Measurements from ENCODE around the gene EFHD2.
"Not testable (repeated sequence)": the region's sequence is repeated elsewhere in the genome, so short reads cannot be mapped to it uniquely, and the experiment has no call there.

Gene EFHD2

GRCh38 chr1:15426492-15427279 is 17.0 kb downstream of the EFHD2 start:
- Histone ChIP-seq H3K4me3 (ENCODE audit: low read length, poor library complexity, severe bottlenecking) (no peak overlapping the region), H3K9me2 (replicated peaks; ENCODE audit: low read depth, low read length) (no peaks in the 10 kb centered on the region), H3F3A (ENCODE audit: low read depth) (no peaks in the 10 kb centered on the region), H3K9me3 (ENCODE audit: insufficient read depth, low read depth, low read length) (no peaks in the 10 kb centered on the region), H3K4me2 (ENCODE audit: low read depth, low read length, poor library complexity, severe bottlenecking) (no peak overlapping the region), H3K79me2 (ENCODE audit: insufficient read depth, low read length) (peaks cover 2% of the 10 kb centered on the region; the same call in 1 of the 2 replicates), H2AFZ (ENCODE audit: low read length) (no peak overlapping the region), H3K36me3 (ENCODE audit: insufficient read depth, low read length) (peaks cover 16% of the 10 kb centered on the region; the same call in 1 of the 2 replicates), H3K9ac (ENCODE audit: low read depth, low read length, poor library complexity, severe bottlenecking) (no peak overlapping the region), H3K4me1 (ENCODE audit: insufficient read depth, low read length, poor library complexity, severe bottlenecking) (no peaks in the 10 kb centered on the region), H4K20me1 (ENCODE audit: insufficient read depth, low read length, poor library complexity, severe bottlenecking) (peaks cover 7% of the 10 kb centered on the region), H3K27me3 (ENCODE audit: insufficient read depth, low read length, poor library complexity, severe bottlenecking) (no peaks in the 10 kb centered on the region)
- TF ChIP-seq CTCF (conservative IDR thresholded peaks at IDR 0.05; ENCODE audit: low read length) (no peak), EZH2phosphoT487 (IDR thresholded peaks at IDR 0.05; ENCODE audit: borderline replicate concordance) (no peak)

- Histone ChIP-seq H3K9ac (ENCODE audit: low read depth, low read length, poor library complexity, severe bottlenecking) (no peak overlapping the region), H2AFZ (ENCODE audit: low read length) (no peak overlapping the region), H4K20me1 (ENCODE audit: insufficient read depth, low read length, poor library complexity, severe bottlenecking) (peaks cover 5% of the 10 kb centered on the region), H3K9me2 (replicated peaks; ENCODE audit: low read depth, low read length) (no peaks in the 10 kb centered on the region), H3F3A (ENCODE audit: low read depth) (no peaks in the 10 kb centered on the region), H3K79me2 (ENCODE audit: insufficient read depth, low read length) (no peaks in the 10 kb centered on the region; the same call in 1 of the 2 replicates), H3K4me1 (ENCODE audit: insufficient read depth, low read length, poor library complexity, severe bottlenecking) (no peaks in the 10 kb centered on the region), H3K4me2 (ENCODE audit: low read depth, low read length, poor library complexity, severe bottlenecking) (no peak overlapping the region), H3K27me3 (ENCODE audit: insufficient read depth, low read length, poor library complexity, severe bottlenecking) (no peaks in the 10 kb centered on the region), H3K9me3 (ENCODE audit: insufficient read depth, low read depth, low read length) (no peaks in the 10 kb centered on the region), H3K36me3 (ENCODE audit: insufficient read depth, low read length) (peaks cover 16% of the 10 kb centered on the region; the same call in 1 of the 2 replicates), H3K4me3 (ENCODE audit: low read length, poor library complexity, severe bottlenecking) (no peak overlapping the region)
- TF ChIP-seq EZH2phosphoT487 (IDR thresholded peaks at IDR 0.05; ENCODE audit: borderline replicate concordance) (no peak), CTCF (conservative IDR thresholded peaks at IDR 0.05; ENCODE audit: low read length) (no peak)
These were observed 17.6 kb downstream of the EFHD2 start for GRCh38 chr1:15427280-15427666.

GRCh38 chr1:15428252-15428651 is 18.6 kb downstream of the EFHD2 start:
- not testable (repeated sequence) for H3K9ac ChIP-seq (ENCODE audit: low read depth, low read length, poor library complexity, severe bottlenecking); H3F3A ChIP-seq (ENCODE audit: low read depth); H4K20me1 ChIP-seq (ENCODE audit: insufficient read depth, low read length, poor library complexity, severe bottlenecking); H3K4me3 ChIP-seq (ENCODE audit: low read length, poor library complexity, severe bottlenecking); H3K4me1 ChIP-seq (ENCODE audit: insufficient read depth, low read length, poor library complexity, severe bottlenecking); H3K4me2 ChIP-seq (ENCODE audit: low read depth, low read length, poor library complexity, severe bottlenecking); H3K9me3 ChIP-seq (ENCODE audit: insufficient read depth, low read depth, low read length); H3K9me2 ChIP-seq (replicated peaks; ENCODE audit: low read depth, low read length); H2AFZ ChIP-seq (ENCODE audit: low read length); H3K79me2 ChIP-seq (ENCODE audit: insufficient read depth, low read length); H3K27me3 ChIP-seq (ENCODE audit: insufficient read depth, low read length, poor library complexity, severe bottlenecking)
- peaks cover 16% of the 10 kb centered on the region; the same call in 1 of the 2 replicates for H3K36me3 ChIP-seq (ENCODE audit: insufficient read depth, low read length)

Data from Loucy (cell line).